Parathyroid adenoma (tissue), 2 donors: ENCODE results near the gene CLASP1.

Experiments used
- H2AFZ ChIP-seq: fragments of 300-600 bp; sonication (generic); one replicate; pipeline ENCODE4 v1.7.0; 2017; ENCODE audit warnings: antibody characterized with exemption, mild to moderate bottlenecking
- H3K27ac ChIP-seq: fragments of 300-600 bp; sonication (generic); one replicate; pipeline ENCODE4 v1.7.0; 2017
- H3K27me3 ChIP-seq: fragments of 300-600 bp; sonication (generic); one replicate; pipeline ENCODE4 v1.7.0; 2017; ENCODE audit warnings: low read length; ENCODE audit not compliant: control insufficient read depth, insufficient read depth
- H3K36me3 ChIP-seq: fragments of 300-600 bp; sonication (generic); one replicate; pipeline ENCODE4 v1.7.0; 2017; ENCODE audit warnings: low read length; ENCODE audit not compliant: control insufficient read depth, insufficient read depth
- H3K4me1 ChIP-seq: fragments of 300-600 bp; sonication (generic); one replicate; pipeline ENCODE4 v1.7.0; 2017; ENCODE audit warnings: control low read depth
- H3K4me2 ChIP-seq: fragments of 300-600 bp; sonication (generic); one replicate; pipeline ENCODE4 v1.7.0; 2017; ENCODE audit warnings: low read length
- H3K4me3 ChIP-seq: fragments of 300-600 bp; sonication (generic); one replicate; pipeline ENCODE4 v1.7.0; 2017; ENCODE audit warnings: low read depth, low read length
- H3K79me2 ChIP-seq: fragments of 300-600 bp; sonication (generic); one replicate; pipeline ENCODE4 v1.7.0; 2017; ENCODE audit warnings: control low read depth
- H3K9ac ChIP-seq: fragments of 300-600 bp; sonication (generic); one replicate; pipeline ENCODE4 v1.7.0; 2017; ENCODE audit warnings: mild to moderate bottlenecking
- H3K9me3 ChIP-seq: fragments of 300-600 bp; sonication (generic); one replicate; pipeline ENCODE4 v1.7.0; 2017; ENCODE audit warnings: low read length; ENCODE audit not compliant: control insufficient read depth
- CTCF ChIP-seq: fragments of 300-600 bp; sonication (generic); IDR thresholded peaks from one replicate; pipeline ENCODE4 v1.7.0; 2017; ENCODE audit warnings: antibody characterized with exemption, mild to moderate bottlenecking
- donor health status: primary hyperparathyroidism.

CLASP1 gene

GRCh38 chr2:121670181-121670580, 20.9 kb upstream of the CLASP1 start:
- H3K9me3 ChIP-seq, result no peaks in the 10 kb centered on the region
- no peaks in the 10 kb centered on the region for H3K36me3 ChIP-seq
- H3K27ac ChIP-seq, result no peak overlapping the region
- peaks cover 3% of the 10 kb centered on the region for H3K79me2 ChIP-seq
- H3K4me3 ChIP-seq, result no peak overlapping the region
- H3K9ac ChIP-seq, result no peak overlapping the region
- H3K27me3 ChIP-seq, result no peaks in the 10 kb centered on the region
- no peaks in the 10 kb centered on the region for H3K4me1 ChIP-seq
- H3K4me2 ChIP-seq, result no peak overlapping the region
- no peak overlapping the region for H2AFZ ChIP-seq
- TF ChIP-seq CTCF, result no peak

GRCh38 chr2:121667618-121668017, 18.4 kb upstream of the CLASP1 start:
- peaks cover 3% of the 10 kb centered on the region for H3K79me2 ChIP-seq
- H3K27ac ChIP-seq, result no peak overlapping the region

GRCh38 chr2:121666042-121666441, 16.8 kb upstream of the CLASP1 start:
- no peaks in the 10 kb centered on the region for H3K4me1 ChIP-seq
- peaks cover 3% of the 10 kb centered on the region for H3K79me2 ChIP-seq
- TF ChIP-seq CTCF, result no peak
- no peak overlapping the region for H3K9ac ChIP-seq
- H3K4me2 ChIP-seq, result no peak overlapping the region
- no peak overlapping the region for H3K27ac ChIP-seq
- no peak overlapping the region for H2AFZ ChIP-seq
- no peaks in the 10 kb centered on the region for H3K36me3 ChIP-seq
- H3K9me3 ChIP-seq, result no peaks in the 10 kb centered on the region
- H3K27me3 ChIP-seq, result no peaks in the 10 kb centered on the region
- no peak overlapping the region for H3K4me3 ChIP-seq

More at GRCh38 chr2:121667618-121668017, 18.4 kb upstream of the CLASP1 start:
- no peaks in the 10 kb centered on the region for H3K27me3 ChIP-seq
- TF ChIP-seq CTCF, result no peak
- H3K4me2 ChIP-seq, result no peak overlapping the region
- no peak overlapping the region for H3K4me3 ChIP-seq
- no peaks in the 10 kb centered on the region for H3K4me1 ChIP-seq
- H3K36me3 ChIP-seq, result no peaks in the 10 kb centered on the region
- no peak overlapping the region for H2AFZ ChIP-seq
- no peaks in the 10 kb centered on the region for H3K9me3 ChIP-seq
- no peak overlapping the region for H3K9ac ChIP-seq

GRCh38 chr2:121665504-121665903, 16.2 kb upstream of the CLASP1 start:
- H3K27ac ChIP-seq, result no peak overlapping the region
- H3K4me2 ChIP-seq, result no peak overlapping the region
- no peaks in the 10 kb centered on the region for H3K27me3 ChIP-seq
- H3K9ac ChIP-seq, result no peak overlapping the region
- no peak overlapping the region for H3K4me3 ChIP-seq
- H3K9me3 ChIP-seq, result no peaks in the 10 kb centered on the region
- no peak for TF ChIP-seq CTCF
- no peaks in the 10 kb centered on the region for H3K36me3 ChIP-seq
- H3K4me1 ChIP-seq, result no peaks in the 10 kb centered on the region
- no peak overlapping the region for H2AFZ ChIP-seq
- peaks cover 3% of the 10 kb centered on the region for H3K79me2 ChIP-seq

GRCh38 chr2:121664713-121665112, 15.5 kb upstream of the CLASP1 start:
- no peak overlapping the region for H3K27ac ChIP-seq
- H3K27me3 ChIP-seq, result no peaks in the 10 kb centered on the region
- H3K9ac ChIP-seq, result no peak overlapping the region
- H3K79me2 ChIP-seq, result no peaks in the 10 kb centered on the region
- no peak for TF ChIP-seq CTCF
- no peak overlapping the region for H3K4me2 ChIP-seq
- no peak overlapping the region for H2AFZ ChIP-seq
- H3K4me1 ChIP-seq, result no peaks in the 10 kb centered on the region
- no peaks in the 10 kb centered on the region for H3K9me3 ChIP-seq
- no peaks in the 10 kb centered on the region for H3K36me3 ChIP-seq
- no peak overlapping the region for H3K4me3 ChIP-seq
